OCI-LY1 (cell line): ENCODE data around the gene TMF1.
A peak's percentile ranks its signal among the peaks of the same experiment; 100 is the strongest.

Experiments
- H2AFZ ChIP-seq: fragments of 200-600 bp; sonication (generic), shearing (Covaris generic); 2 replicates; pipeline ENCODE4 v1.6.0; 2014; ENCODE audit warnings: antibody characterized with exemption, mild to moderate bottlenecking, low read length
- H3F3A ChIP-seq: fragments of 200-600 bp; sonication (generic), shearing (Covaris generic); 2 replicates; pipeline ENCODE4 v1.6.0; 2014; ENCODE audit warnings: mild to moderate bottlenecking, antibody characterized with exemption, low read length, moderate library complexity; ENCODE audit not compliant: insufficient read depth
- H3K27ac ChIP-seq: fragments of 200-600 bp; sonication (generic); 2 replicates; pipeline ENCODE4 v1.5.1; 2014; ENCODE audit warnings: low read length, mixed run types, mild to moderate bottlenecking, low read depth; ENCODE audit not compliant: poor library complexity, severe bottlenecking
- H3K27me3 ChIP-seq: fragments of 200-600 bp; sonication (generic); 2 replicates; pipeline ENCODE4 v1.6.0; 2014; ENCODE audit warnings: antibody characterized with exemption, mild to moderate bottlenecking, low read length, moderate library complexity; ENCODE audit not compliant: insufficient read depth
- H3K36me3 ChIP-seq: fragments of 200-600 bp; sonication (generic); 2 replicates; pipeline ENCODE4 v1.6.1; 2014; ENCODE audit warnings: mild to moderate bottlenecking, antibody characterized with exemption, low read length, moderate library complexity, mixed read lengths; ENCODE audit not compliant: insufficient read depth
- H3K4me1 ChIP-seq: fragments of 200-600 bp; sonication (generic); 2 replicates; pipeline ENCODE4 v1.5.1; 2014; ENCODE audit warnings: mild to moderate bottlenecking, low read length, moderate library complexity; ENCODE audit not compliant: insufficient read depth, severe bottlenecking
- H3K4me2 ChIP-seq: fragments of 200-600 bp; sonication (generic), shearing (Covaris generic); 2 replicates; pipeline ENCODE4 v1.6.1; 2014; ENCODE audit warnings: low read length
- H3K4me3 ChIP-seq: fragments of 200-600 bp; sonication (generic); 2 replicates; pipeline ENCODE4 v1.5.1; 2014; ENCODE audit warnings: low read length, low read depth, mild to moderate bottlenecking, mixed read lengths; ENCODE audit not compliant: poor library complexity, severe bottlenecking
- H3K79me2 ChIP-seq: fragments of 200-600 bp; shearing (Covaris generic); 2 replicates; pipeline ENCODE4 v1.6.1; 2016; ENCODE audit warnings: mixed run types, low read length, mixed read lengths; ENCODE audit not compliant: insufficient read depth
- H3K9ac ChIP-seq: fragments of 200-600 bp; sonication (generic), shearing (Covaris generic); 2 replicates; pipeline ENCODE4 v1.6.1; 2014; ENCODE audit warnings: mild to moderate bottlenecking, low read length, mixed read lengths
- H3K9me2 ChIP-seq: fragments of 200-600 bp; sonication (generic), shearing (Covaris generic); 2 replicates; pipeline ENCODE4 v1.6.1; 2014; ENCODE audit warnings: low read depth, mild to moderate bottlenecking, low read length, mixed read lengths
- H3K9me3 ChIP-seq: fragments of 200-600 bp; shearing (Covaris generic); 2 replicates; pipeline ENCODE4 v1.6.1; 2014; ENCODE audit warnings: low read length, mixed read lengths
- H4K20me1 ChIP-seq: fragments of 200-600 bp; sonication (generic), shearing (Covaris generic); 2 replicates; pipeline ENCODE4 v1.6.0; 2016; ENCODE audit warnings: mild to moderate bottlenecking, low read length; ENCODE audit not compliant: insufficient read depth
- CTCF ChIP-seq: fragments of 200-600 bp; sonication (generic), shearing (Covaris generic); IDR thresholded peaks from 2 replicates; pipeline ENCODE4 v1.5.1; 2017; ENCODE audit warnings: mild to moderate bottlenecking, antibody characterized with exemption, low read length, moderate library complexity, mixed read lengths
- EZH2 ChIP-seq: fragments of 200-600 bp; sonication (generic), shearing (Covaris generic); IDR thresholded peaks from 2 replicates; pipeline ENCODE4 v1.8.0; 2017; ENCODE audit warnings: borderline replicate concordance, mixed run types, mild to moderate bottlenecking, antibody characterized with exemption, low read length, moderate library complexity, mixed read lengths

Gene TMF1

DNA sequence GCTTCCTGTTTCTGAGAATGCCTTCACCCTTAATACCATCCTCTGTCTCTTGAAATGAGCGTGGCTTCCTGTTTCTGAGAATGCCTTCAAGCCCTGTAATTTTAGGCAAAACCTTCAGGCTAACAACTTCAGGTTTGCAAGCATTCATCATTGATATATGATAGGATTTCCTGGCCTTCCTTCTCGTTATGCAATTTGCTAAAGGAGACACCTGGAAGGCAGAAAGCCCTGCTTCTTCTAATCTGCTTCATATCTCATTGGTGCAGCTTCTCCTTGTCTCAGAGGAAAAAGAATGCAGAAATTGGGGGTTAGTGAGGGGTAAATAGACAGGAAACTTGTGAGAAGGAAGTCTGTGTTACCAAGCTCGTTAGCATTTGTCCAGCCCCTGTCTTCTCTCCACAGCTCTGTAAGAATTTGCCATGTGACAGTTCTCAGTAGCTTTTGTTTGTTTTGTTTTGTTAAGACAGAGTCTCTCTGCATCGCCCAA, 39.9 kb upstream of the TMF1 start:
- peak overlapping the region; percentile 71 for H3K27ac ChIP-seq
- H3K9me2 ChIP-seq = no peaks in the 10 kb centered on the region
- H3K4me1 ChIP-seq = peaks cover 42% of the 10 kb centered on the region
- H2AFZ ChIP-seq = no peak overlapping the region
- H3F3A ChIP-seq = no peaks in the 10 kb centered on the region
- H3K27me3 ChIP-seq = no peaks in the 10 kb centered on the region
- no peaks in the 10 kb centered on the region for H3K79me2 ChIP-seq
- 0 out of 2 replicates have a peak overlapping the region, but pooled peaks have one; percentile 5 for H3K9ac ChIP-seq
- no peak for TF ChIP-seq EZH2
- TF ChIP-seq CTCF = no peak
- no peaks in the 10 kb centered on the region for H3K9me3 ChIP-seq
- H3K36me3 ChIP-seq = no peaks in the 10 kb centered on the region
- peak overlapping the region; percentile 60 for H3K4me2 ChIP-seq
- peak overlapping the region; percentile 15 for H3K4me3 ChIP-seq
- no peaks in the 10 kb centered on the region for H4K20me1 ChIP-seq

DNA sequence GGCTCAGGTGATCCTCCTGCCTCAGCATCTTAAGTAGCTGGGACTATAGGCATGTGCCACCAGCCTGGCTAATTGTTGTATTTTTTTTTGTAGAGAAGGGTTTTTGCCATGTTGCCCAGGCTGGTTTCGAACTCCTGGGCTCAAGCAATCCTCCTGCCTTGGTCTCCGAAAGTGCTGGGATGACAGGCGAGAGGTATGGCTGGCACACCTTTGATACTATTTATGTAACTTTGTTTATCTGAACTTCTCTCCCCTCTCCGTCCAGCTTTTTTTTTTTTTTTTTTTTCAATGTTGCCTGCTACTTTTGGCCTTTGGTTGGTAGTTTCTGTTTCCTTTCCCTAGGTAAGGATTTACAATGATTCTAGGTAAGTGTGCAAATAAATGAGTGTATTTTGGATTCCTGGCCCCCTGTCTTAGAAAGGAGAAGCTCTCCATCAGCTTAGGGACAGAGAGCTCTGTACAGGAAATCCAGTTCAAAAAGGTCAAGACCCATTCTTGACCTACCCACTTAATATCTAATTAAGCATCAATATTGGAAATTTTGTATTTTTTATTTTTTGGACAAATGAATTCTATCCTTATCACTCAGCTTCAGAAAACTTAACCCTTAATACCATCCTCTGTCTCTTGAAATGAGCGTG, 39.4 kb upstream of the TMF1 start:
- no peaks in the 10 kb centered on the region for H3K79me2 ChIP-seq
- no peaks in the 10 kb centered on the region for H3K9me2 ChIP-seq
- H3F3A ChIP-seq = no peaks in the 10 kb centered on the region
- H3K4me2 ChIP-seq = peak overlapping the region; percentile 60
- no peaks in the 10 kb centered on the region for H3K9me3 ChIP-seq
- peak overlapping the region; percentile 71 for H3K27ac ChIP-seq
- H3K27me3 ChIP-seq = no peaks in the 10 kb centered on the region
- H2AFZ ChIP-seq = no peak overlapping the region
- H3K4me3 ChIP-seq = no peak overlapping the region
- H4K20me1 ChIP-seq = no peaks in the 10 kb centered on the region
- H3K36me3 ChIP-seq = no peaks in the 10 kb centered on the region
- peaks cover 46% of the 10 kb centered on the region for H3K4me1 ChIP-seq
- H3K9ac ChIP-seq = no peak overlapping the region
- TF ChIP-seq EZH2 = no peak
- TF ChIP-seq CTCF = no peak

GRCh38 chr3:69090021-69090420, 37.9 kb upstream of the TMF1 start:
- TF ChIP-seq EZH2 = no peak
- no peak for TF ChIP-seq CTCF
- Histone ChIP-seq H3K27ac (no peak overlapping the region), H3K4me1 (peaks cover 55% of the 10 kb centered on the region), H3K79me2 (no peaks in the 10 kb centered on the region), H2AFZ (no peak overlapping the region), H3K9ac (no peak overlapping the region), H3F3A (no peaks in the 10 kb centered on the region), H3K4me2 (no peak overlapping the region), H3K9me3 (no peaks in the 10 kb centered on the region), H3K4me3 (no peak overlapping the region), H3K9me2 (no peaks in the 10 kb centered on the region), H4K20me1 (no peaks in the 10 kb centered on the region), H3K36me3 (no peaks in the 10 kb centered on the region), H3K27me3 (no peaks in the 10 kb centered on the region)
